ENCODE data around the gene ATP12A.
"Not testable (repeated sequence)": the region's sequence is repeated elsewhere in the genome, so short reads cannot be mapped to it uniquely, and the experiment has no call there.

The ATP12A gene

DNA sequence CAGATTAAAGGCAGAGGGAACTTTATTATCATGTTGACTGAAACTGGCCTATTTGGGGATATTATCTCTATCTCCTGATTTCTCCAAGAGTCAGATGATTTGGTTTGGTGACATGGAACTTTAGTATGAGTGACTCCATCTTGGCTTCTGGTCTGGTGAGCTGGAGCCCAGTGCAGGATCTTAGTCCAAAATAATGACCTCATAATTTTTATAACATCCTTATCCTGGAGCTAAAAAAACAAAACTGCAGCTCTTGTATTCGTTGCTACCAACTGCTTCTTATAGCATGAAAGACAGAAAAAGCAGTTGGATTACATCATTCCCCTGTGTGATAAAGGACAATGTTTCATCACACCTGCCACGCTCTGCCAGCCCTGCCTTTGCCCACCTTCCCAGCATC is 44.5 kb downstream of the ATP12A start:
- no peak for DNase-seq (ENCODE audit: insufficient read length, low spot score)
- no peak for FAIRE-seq

DNA sequence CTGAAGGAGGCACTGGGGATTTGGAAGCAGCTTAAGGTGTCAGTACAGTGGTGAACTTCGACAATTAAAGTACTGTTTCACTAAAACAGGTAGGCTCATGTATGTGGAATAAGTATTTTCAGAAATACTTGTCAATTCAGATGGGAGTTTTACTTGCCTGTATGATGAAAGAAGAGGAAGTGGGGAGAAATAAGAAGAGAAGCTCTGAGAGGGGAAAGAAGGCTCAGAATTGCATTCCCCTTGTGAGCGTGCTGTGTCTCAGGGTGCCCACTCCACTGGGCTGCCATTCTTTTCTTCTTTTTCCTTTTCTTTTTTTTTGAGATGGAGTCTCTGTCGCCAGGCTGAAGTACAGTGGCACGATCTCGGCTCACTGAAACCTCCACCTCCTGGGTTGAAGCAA is 45.2 kb downstream of the ATP12A start:
- FAIRE-seq, result no peak
- DNase-seq (ENCODE audit: insufficient read length, low spot score), result no peak

GRCh38 chr13:24727731-24728601 is 47.8 kb downstream of the ATP12A start:
- FAIRE-seq, result no peak

GRCh38 chr13:24730873-24731567 is 50.8 kb downstream of the ATP12A start:
- not testable (repeated sequence) for DNase-seq (ENCODE audit: insufficient read length, low spot score)
- peak; percentile 73 for FAIRE-seq

More at GRCh38 chr13:24727731-24728601, 47.8 kb downstream of the ATP12A start:
- peak; percentile 83 for DNase-seq (ENCODE audit: insufficient read length, low spot score)

GRCh38 chr13:24734950-24735349 is 54.7 kb downstream of the ATP12A start:
- no peak for DNase-seq (ENCODE audit: insufficient read length, low spot score)
- no peak for FAIRE-seq

GRCh38 chr13:24737042-24737441 is 56.8 kb downstream of the ATP12A start:
- DNase-seq (ENCODE audit: insufficient read length, low spot score), result no peak
- no peak for FAIRE-seq

- FAIRE-seq (no peak), DNase-seq (ENCODE audit: insufficient read length, low spot score) (no peak)
Measured at GRCh38 chr13:24738366-24738847, 58.2 kb downstream of the ATP12A start.

GRCh38 chr13:24740014-24740890 is 60.0 kb downstream of the ATP12A start:
- DNase-seq (ENCODE audit: insufficient read length, low spot score), result no peak
- no peak for FAIRE-seq

DNA sequence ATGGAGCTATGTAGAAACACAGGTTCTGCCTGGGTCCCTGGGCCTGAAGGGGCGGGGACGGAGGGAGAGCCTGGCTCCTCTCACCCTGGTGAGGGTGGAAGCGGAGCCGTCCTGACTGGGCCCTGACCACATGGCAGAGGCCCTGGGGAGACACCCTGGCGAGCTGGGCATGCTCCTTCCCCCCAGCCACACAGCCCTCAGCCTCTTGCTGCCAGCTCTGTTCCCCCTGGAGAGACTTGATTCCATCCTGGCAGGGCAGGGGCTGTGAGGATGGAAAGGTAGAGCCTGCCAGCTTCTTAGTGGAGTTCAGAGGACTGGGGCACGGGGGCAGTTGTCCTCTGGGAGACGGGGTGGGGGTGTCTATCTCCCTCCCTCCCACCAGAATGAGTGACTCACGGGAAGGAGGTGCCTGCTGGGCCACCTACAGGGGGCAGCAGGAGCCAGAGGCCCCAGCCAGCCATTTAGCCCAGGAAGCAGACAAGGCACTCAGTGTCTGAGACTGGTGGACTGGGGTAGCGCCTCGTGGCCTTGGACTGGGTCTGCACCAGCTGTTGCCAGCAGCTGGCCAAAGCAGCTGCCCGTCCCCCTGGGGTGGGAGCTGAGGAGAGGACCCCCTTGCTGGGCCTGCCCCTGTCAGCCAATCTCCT is 60.9 kb downstream of the ATP12A start:
- FAIRE-seq (no peak), DNase-seq (ENCODE audit: insufficient read length, low spot score) (no peak)

GRCh38 chr13:24741791-24742190 is 61.6 kb downstream of the ATP12A start:
- no peak for FAIRE-seq
- no peak for DNase-seq (ENCODE audit: insufficient read length, low spot score)

DNA sequence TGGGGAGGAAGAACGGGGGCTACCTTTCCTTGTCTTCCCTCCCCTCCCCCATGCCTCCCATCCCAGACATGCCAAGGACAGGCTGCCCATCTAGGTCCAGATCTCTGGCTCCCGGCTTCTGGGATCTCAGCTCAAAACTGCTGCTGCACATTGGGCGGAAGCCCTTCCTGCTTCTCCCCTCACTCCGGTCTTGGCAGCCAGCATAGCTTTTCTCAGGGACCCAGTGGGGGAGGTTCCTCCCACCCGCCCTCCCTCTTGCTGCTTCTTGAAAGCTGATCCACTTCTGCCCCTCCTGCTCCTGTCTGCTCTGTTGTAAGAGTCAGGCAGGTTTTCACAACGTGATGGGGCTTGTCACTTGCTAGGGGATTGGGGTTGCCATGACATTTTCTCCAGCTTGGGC is 62.1 kb downstream of the ATP12A start:
- no peak for FAIRE-seq
- DNase-seq (ENCODE audit: insufficient read length, low spot score), result no peak

DNA sequence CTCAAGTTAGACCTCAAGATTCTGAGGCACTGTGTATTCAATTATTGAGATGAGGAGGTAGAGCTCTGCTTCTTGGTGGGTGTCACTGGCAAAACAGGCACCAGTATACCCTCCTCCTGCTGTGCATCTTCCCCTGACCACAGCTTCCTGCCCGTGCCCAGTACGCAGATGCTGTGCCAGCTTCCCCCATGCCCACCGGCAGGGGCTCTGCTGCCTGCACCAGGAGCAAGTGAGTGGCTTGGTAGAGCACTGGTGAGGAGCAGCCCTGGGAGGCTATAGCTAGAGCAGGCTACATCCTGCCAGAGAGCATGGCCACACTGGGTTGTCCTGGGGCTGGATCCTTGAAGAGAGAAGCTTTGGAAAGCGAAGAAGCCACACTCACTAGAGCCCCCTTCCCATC is 62.8 kb downstream of the ATP12A start:
- no peak for DNase-seq (ENCODE audit: insufficient read length, low spot score)
- no peak for FAIRE-seq

DNA sequence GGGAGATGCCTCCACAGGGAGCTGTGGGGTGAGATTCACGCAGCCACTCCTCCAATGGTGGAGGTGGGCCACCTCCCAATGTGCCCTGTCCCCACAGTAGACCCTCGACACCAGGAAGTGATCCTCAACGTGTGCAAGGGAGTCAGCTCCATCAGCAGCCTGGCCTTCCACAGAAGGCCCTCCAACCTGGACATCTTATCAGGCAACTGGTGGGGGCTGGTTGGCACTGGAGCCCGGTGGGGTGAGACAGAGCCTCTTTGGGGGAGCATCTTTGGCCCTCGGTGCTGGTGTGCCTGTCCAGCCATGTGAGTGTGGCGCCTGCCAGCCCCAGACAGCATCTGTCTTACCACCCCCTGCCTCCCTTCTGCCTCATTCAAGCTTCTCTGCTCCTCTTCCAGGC is 64.0 kb downstream of the ATP12A start:
- no peak for FAIRE-seq
- no peak for DNase-seq (ENCODE audit: insufficient read length, low spot score)

- FAIRE-seq (no peak), DNase-seq (ENCODE audit: insufficient read length, low spot score) (no peak)
Measured at GRCh38 chr13:24745516-24745860, 65.3 kb downstream of the ATP12A start.

- DNase-seq (ENCODE audit: insufficient read length, low spot score), result no peak
- FAIRE-seq, result no peak
Measured at GRCh38 chr13:24745861-24746617, 65.8 kb downstream of the ATP12A start.

DNA sequence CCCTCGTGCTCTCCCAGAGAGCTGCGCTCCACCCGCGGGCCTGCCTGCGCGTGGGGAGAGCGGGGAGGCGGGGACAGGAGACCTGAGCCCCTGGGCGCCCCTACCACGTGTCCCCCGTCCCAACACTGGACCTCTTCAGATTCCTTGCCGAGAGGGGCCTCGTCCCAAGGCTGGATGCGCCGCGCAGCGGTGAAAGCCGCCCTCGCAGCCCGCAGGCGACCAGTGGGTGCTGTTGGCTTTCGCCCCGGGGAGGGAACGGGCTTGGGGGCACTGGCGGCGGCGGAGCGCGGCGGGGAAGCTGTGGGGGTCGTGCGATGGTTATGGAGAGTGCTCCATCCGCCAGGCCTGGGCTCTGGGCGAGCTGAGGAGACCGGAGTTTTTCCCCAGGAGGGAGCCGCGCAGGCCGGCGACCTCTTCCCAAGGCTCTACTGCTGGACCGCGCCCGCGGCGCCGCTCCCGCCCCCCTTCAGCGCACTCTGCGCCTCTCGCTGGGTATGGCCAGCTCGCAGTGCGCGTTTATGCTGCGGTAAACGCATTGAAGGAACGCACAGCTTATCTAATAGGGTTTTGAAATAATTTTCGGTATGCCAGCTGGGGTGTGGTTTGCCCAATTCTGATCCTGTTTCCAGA is 66.5 kb downstream of the ATP12A start:
- DNase-seq (ENCODE audit: insufficient read length, low spot score) (no peak), FAIRE-seq (no peak)

GRCh38 chr13:24747248-24748060 is 67.2 kb downstream of the ATP12A start:
- FAIRE-seq, result no peak
- DNase-seq (ENCODE audit: insufficient read length, low spot score), result no peak

DNA sequence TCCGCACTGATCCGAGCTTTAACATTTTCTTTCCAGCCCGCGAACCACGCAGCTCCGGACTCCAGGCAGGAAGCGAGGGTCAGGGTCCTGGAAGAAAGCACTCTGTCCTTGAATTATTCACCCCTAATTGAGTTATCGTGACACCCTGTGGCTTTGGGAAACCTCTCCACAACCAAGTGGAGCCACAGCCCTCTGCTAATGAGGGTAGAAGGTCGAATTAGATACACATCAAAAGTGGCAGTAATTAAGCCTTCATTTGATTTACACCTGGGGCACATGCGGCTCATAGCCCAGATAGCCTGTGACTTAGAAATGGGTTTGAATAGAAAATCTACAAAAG is 67.8 kb downstream of the ATP12A start:
- FAIRE-seq (no peak), DNase-seq (ENCODE audit: insufficient read length, low spot score) (no peak)

GRCh38 chr13:24759197-24759596 is 79.0 kb downstream of the ATP12A start:
- DNase-seq (ENCODE audit: insufficient read length, low spot score), result no peak
- FAIRE-seq, result no peak

Data from GM19239 (cell line).